NCI-H748 (cell line): ENCODE measurements around the gene LARP1B.
"Not testable (repeated sequence)": the region's sequence is repeated elsewhere in the genome, so short reads cannot be mapped to it uniquely, and the experiment has no call there.

Source experiments
- DNase-seq: peaks from one replicate; lab custom pipeline; 2025; ENCODE audit not compliant: unreplicated experiment; lab: John Stamatoyannopoulos, UW

Gene LARP1B

GRCh38 chr4:128134925-128135324 lies 73.8 kb downstream of the LARP1B start:
- no peak for DNase-seq

- no peak for DNase-seq
These were observed 74.3 kb downstream of the LARP1B start for GRCh38 chr4:128135391-128135790.

GRCh38 chr4:128141866-128142265 lies 80.8 kb downstream of the LARP1B start:
- DNase-seq = no peak

GRCh38 chr4:128145727-128146126 lies 84.6 kb downstream of the LARP1B start:
- DNase-seq = no peak

GRCh38 chr4:128153800-128154199 lies 92.7 kb downstream of the LARP1B start:
- no peak for DNase-seq

GRCh38 chr4:128155231-128155855 lies 94.2 kb downstream of the LARP1B start:
- no peak for DNase-seq

GRCh38 chr4:128155874-128156456 lies 94.9 kb downstream of the LARP1B start:
- no peak for DNase-seq

- DNase-seq = not testable (repeated sequence)
These were observed 95.4 kb downstream of the LARP1B start for GRCh38 chr4:128156472-128156871.

GRCh38 chr4:128158894-128159293 lies 97.8 kb downstream of the LARP1B start:
- no peak for DNase-seq

GRCh38 chr4:128159967-128160366 lies 98.9 kb downstream of the LARP1B start:
- no peak for DNase-seq

- no peak for DNase-seq
These were observed 100.0 kb downstream of the LARP1B start for GRCh38 chr4:128161138-128161537.

GRCh38 chr4:128162434-128162833 lies 101.3 kb downstream of the LARP1B start:
- no peak for DNase-seq

GRCh38 chr4:128163177-128164117 lies 102.3 kb downstream of the LARP1B start:
- no peak for DNase-seq

GRCh38 chr4:128166982-128167381 lies 105.9 kb downstream of the LARP1B start:
- DNase-seq = no peak

- no peak for DNase-seq
These were observed 107.6 kb downstream of the LARP1B start for GRCh38 chr4:128168701-128169100.

GRCh38 chr4:128169245-128169644 lies 108.1 kb downstream of the LARP1B start:
- DNase-seq = no peak

- DNase-seq = no peak
These were observed 115.5 kb downstream of the LARP1B start for GRCh38 chr4:128176643-128177042.

GRCh38 chr4:128177498-128177897 lies 116.4 kb downstream of the LARP1B start:
- no peak for DNase-seq

GRCh38 chr4:128186623-128187022 lies 125.5 kb downstream of the LARP1B start:
- no peak for DNase-seq

- peak; percentile 55 for DNase-seq
These were observed 130.1 kb downstream of the LARP1B start for GRCh38 chr4:128191115-128191781.
